GM19468 (cell line): ENCODE results near the gene PLLP.

Experiments used
- ATAC-seq: cut with Tn5 transposase; IDR thresholded peaks from one replicate; pipeline ENCODE4 v1.9.1; 2021; ENCODE audit warnings: mild to moderate bottlenecking, moderate library complexity, moderate number of reproducible peaks; ENCODE audit not compliant: unreplicated experiment; ENCODE audit errors: extremely low read depth

The PLLP gene

DNA sequence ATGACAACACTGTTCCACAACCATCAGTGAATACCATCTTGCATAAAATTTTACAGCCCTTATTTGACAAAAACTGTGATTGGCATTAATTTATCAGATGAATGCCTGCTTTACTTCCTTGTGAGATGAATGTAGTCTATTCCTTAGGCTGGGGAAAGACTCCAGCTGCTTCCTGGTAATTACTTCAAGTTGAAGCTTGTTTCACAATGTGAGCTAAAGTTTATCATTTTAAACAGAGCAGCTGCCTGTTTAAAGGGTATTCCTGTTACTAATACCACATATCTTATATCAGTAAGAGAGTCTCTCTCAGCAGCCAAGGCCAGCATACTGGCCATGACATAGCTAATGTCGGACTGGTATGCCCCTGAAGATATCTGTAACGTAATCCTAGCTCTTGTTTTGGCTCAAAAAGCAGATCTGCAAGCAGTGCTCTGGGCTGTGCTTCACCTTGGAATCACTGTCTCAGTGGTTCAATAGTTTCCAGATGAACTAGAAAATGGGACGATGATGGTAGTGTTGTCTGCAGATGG is 52.6 kb downstream of the PLLP start:
- ATAC-seq = no peak

DNA sequence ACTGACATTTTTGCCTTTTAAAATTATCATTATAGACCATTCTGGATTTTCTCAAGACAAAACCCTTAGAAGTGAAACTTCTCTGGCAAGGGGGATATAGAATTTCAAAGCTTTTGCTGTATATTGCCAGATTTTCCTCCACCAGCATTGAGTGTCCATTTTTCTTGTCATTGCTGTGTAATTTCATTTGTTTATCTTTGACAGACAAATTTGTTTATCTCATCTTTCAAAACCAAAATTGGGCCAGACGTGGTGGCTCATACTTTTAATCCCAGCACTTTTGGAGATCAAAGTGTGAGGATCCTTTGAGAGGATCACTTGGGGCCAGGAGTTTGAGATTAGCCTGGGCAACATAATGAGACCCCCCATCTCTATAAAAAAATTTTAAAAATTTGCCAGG is 55.4 kb downstream of the PLLP start:
- ATAC-seq = no peak

DNA sequence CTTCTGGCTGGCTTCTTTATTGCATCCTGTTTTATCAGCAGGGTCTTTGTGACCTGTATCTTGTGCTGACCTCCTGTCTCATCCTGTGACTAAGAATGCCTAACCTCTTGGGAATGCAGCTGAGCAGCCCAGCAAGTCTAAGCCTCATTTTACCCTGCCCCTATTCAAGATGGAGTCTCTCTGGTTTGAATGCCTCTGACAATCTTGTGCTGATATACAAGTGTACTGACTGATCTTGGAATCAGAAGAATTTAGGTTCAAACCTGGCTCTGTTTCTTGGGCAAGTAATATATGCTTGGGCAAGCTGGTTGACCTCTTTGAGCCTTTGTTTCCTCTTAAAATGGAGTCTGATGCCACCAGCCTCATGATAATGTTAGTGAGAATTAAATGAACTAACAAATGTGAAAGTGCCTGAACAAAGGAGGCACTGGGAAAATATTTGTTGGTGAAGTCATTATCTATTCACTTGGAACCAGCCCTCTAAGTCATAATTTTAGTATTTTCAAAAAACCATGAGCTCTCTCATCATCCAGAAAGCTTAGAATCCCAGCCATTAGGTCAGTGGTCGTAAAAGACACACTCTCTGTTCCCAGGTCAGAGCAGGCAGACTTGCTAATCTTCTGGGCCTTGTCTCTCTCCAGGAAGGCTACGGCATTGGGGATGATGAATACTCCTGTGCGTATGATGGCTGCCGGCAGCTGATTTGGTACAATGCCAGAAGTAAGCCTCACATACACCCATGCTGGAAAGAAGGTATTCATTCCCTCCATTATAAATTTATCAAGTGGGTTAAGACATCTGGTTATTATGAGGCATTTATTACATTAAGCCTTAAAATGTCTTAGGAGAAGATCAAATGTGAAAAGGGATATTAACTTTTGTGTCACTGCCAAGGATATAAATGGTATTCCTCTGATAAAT is 57.5 kb downstream of the PLLP start:
- no peak for ATAC-seq

DNA sequence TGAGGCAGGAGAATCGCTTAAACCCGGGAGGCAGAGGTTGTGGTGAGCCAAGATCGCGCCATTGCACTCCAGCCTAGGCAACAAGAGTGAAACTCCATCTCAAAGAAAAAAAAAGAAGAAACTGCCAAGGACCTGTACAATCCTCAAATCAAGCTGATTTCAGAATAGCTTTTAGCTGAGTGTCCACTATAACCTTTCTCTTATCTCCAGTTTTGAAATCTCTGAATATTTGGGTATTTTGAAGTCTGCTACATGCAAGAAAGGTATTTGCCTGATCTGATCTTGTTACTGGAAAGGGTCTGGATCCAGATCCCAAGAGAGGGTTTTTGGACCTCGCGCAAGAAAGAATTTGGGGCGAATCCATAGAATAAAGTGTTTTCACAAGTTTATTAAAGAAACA is 58.5 kb downstream of the PLLP start:
- no peak for ATAC-seq

DNA sequence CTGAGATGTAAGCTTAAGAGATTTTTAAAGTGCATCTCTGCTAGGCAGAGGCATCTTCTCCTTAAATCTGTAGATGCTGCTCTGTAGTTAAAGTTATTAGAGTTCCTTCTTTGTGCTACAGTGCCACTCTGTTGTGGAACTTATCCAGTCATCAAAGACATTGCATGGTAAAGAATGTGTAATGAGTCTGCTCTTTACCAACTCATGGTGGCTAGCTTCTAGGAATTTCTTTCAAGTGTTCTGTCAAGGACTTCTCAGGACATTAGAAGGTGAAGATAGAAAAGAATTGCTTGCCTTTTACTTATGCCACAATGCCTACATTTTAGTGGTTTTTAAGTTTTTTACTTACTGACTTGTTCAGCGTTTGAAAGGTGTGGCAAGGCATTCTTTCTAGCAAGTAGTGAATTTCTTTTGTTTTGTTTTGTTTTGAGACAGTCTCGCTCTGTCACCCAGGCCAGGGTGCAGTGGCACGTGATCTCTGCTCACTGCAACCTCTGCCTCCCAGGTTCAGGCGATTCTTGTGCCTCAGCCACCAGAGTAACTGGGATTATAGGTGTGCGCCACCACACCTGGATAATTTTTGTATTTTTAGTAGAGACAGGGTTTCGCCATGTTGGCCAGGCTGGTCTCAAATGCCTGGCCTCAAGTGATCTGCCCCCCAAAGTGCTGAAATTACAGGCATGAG is 59.7 kb downstream of the PLLP start:
- no peak for ATAC-seq

DNA sequence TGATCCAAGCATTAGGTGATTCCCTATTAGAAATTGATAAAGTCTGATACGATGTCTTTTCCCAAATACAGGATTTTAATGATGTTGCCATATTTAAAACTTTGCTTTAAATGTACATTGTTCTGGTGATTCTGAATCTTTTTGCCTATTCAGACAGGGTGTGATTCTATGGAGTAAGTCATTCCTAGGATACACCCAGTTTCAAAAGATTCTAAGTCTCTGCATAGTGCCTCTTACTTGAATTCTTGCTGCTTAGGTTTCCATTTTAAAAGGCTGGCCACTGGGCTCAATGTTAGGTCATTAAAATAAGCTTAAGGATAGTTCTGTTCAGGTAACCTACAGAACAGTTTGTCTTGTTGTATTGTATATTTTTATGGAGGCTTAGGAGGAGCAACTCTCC is 61.4 kb downstream of the PLLP start:
- no peak for ATAC-seq

DNA sequence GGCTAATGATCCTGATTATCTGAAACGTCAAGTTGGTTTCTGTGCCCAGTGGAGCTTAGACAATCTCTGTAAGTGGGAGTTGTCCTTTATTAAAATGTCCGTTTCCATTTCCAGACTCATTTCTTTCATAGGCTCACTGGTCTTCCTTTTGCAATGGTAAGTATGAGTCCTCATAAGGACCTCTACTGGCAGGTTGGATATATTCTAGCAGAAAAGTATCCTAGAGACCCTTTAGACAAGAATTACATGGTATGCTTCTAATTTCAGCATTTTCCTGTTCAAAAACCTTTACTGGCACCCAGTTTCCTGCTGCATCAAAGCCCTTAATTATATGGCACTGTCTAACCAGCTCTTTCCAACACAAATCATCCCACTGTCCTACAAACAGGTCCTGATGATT is 67.5 kb downstream of the PLLP start:
- no peak for ATAC-seq

DNA sequence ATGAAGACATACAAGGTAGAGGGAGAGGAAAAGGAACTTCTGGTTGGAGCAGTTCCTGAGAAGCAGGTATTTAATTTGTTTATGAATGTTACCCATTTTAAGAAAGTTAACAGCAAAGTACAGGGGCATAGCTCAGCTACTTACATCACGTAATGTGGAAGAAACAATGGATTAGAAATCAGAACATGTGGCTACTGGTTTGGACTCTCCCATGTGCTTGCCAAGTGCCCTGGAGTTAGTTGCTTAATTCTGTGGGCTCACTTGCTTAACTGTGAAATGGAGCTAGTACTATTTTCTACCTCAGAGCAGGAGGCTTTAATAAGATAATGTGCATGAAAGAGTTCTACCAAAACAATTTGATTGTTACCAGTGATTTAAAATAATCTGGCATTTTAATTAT is 71.0 kb downstream of the PLLP start:
- no peak for ATAC-seq

DNA sequence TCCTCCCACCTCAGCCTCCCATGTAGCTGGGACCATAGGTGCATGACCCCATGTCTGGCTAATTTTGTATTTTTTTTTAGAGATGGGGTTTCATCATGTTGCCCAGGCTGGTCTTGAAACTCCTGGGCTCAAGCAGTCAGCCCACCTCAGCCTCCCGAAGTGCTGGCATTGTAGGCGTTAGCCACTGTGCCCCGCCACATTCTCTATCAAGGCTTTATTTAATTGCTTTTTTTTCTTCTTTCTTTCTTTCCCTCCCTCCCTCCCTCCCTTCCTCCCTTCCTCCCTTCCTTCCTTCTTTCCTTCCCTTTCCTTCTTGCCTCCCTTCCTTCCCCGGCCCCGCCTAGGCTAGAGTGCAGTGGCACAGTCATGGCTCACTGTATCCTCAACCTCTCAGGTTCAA is 74.7 kb downstream of the PLLP start:
- ATAC-seq = no peak

DNA sequence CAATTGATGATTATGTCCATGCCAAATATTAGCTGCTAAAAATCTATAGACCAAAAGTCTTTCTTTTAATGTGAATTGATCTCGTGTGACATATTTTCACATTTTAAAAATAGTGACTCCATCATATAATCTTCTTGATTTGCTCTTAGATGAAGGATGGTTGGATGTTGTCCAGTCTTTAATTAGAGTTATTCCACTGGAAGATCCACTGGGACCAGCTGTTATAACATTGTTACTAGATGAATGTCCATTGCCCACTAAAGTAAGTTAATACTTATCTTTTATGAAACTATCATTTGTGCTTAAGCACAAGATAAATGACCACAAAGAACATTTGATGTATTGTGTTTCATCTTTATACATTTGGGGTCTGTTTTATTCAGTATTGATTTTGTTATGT is 75.5 kb downstream of the PLLP start:
- ATAC-seq = no peak
